ENCODE data around the gene SREBF1. TPM values are rescaled to one million over a fixed set of nuclear protein-coding genes. Genes with fewer than 3 reads are reported as not detected.

SREBF1 gene
- total and polyA plus RNA-seq, 12 donors = 9.0 to 61.2 (median 20.1) TPM

- WGBS, 2 donors = 84 to 85% methylated on average over 8 of the region's 8 CpGs
- TF ChIP-seq CTCF (IDR thresholded peaks at IDR 0.05) = no peak
These were observed 9.2 kb upstream of the SREBF1 start for GRCh38 chr17:17846003-17846402.

GRCh38 chr17:17845046-17845775 is 8.4 kb upstream of the SREBF1 start:
- Histone ChIP-seq H3K27me3 (no peaks in the 10 kb centered on the region), H3K9me3 (no peaks in the 10 kb centered on the region), H3K27ac (peak overlapping the region in 1 of 10 donors; percentile 8), H3K4me1 (peaks cover 34 to 57% (median 47%) of the 10 kb centered on the region in 9 donors), H3K4me3 (no peak overlapping the region), H3K36me3 (peaks cover 0 to 34% (median 5%) of the 10 kb centered on the region in 9 donors)
- no peak for TF ChIP-seq CTCF (IDR thresholded peaks at IDR 0.05)
- intact Hi-C loops (cut with DNase I) = no loop called here
- no peak for DNase-seq
- WGBS, 2 donors = 87 to 88% methylated on average over 13 of the region's 13 CpGs
- ATAC-seq = no peak

More at GRCh38 chr17:17846003-17846402, 9.2 kb upstream of the SREBF1 start:
- Histone ChIP-seq H3K4me1 (peaks cover 29 to 57% (median 46%) of the 10 kb centered on the region in 9 donors), H3K36me3 (peaks cover 0 to 34% (median 5%) of the 10 kb centered on the region in 9 donors), H3K4me3 (no peak overlapping the region), H3K9me3 (no peaks in the 10 kb centered on the region), H3K27ac (no peak overlapping the region), H3K27me3 (no peaks in the 10 kb centered on the region)
- intact Hi-C loops (cut with DNase I) = no loop called here
- DNase-seq (no peak), ATAC-seq (no peak)

- Histone ChIP-seq H3K4me1 (peaks cover 31 to 55% (median 44%) of the 10 kb centered on the region in 9 donors), H3K9me3 (no peaks in the 10 kb centered on the region), H3K27me3 (no peaks in the 10 kb centered on the region), H3K4me3 (no peak overlapping the region), H3K27ac (no peak overlapping the region), H3K36me3 (peaks cover 0 to 34% (median 5%) of the 10 kb centered on the region in 9 donors)
- DNase-seq = no peak
- no peak for ATAC-seq
- TF ChIP-seq CTCF (IDR thresholded peaks at IDR 0.05) = no peak
- intact Hi-C loops (cut with DNase I) = no loop called here
- WGBS, 2 donors = 91 to 95% methylated on average over 6 of the region's 6 CpGs
These were observed 7.7 kb upstream of the SREBF1 start for GRCh38 chr17:17844500-17844899.

GRCh38 chr17:17844079-17844478 is 7.3 kb upstream of the SREBF1 start:
- peaks cover 31 to 55% (median 44%) of the 10 kb centered on the region in 9 donors for H3K4me1 ChIP-seq
- H3K4me3 ChIP-seq = no peak overlapping the region
- DNase-seq (no peak), ATAC-seq (no peak)
- H3K27ac ChIP-seq = peak overlapping the region in 1 of 10 donors; percentile 6
- TF ChIP-seq CTCF (IDR thresholded peaks at IDR 0.05) = no peak
- peaks cover 0 to 34% (median 5%) of the 10 kb centered on the region in 9 donors for H3K36me3 ChIP-seq
- WGBS, 2 donors = 80% methylated on average over 7 of the region's 7 CpGs
- no peaks in the 10 kb centered on the region for H3K27me3 ChIP-seq
- intact Hi-C loops (cut with DNase I) = no loop called here
- no peaks in the 10 kb centered on the region for H3K9me3 ChIP-seq

All from heart right ventricle (tissue), 16 donors.